Hypothalamus (tissue), 51 donors: ENCODE measurements around the gene MBD3L2B.
"Not testable (repeated sequence)": the region's sequence is repeated elsewhere in the genome, so short reads cannot be mapped to it uniquely, and the experiment has no call there.

Experiments
- DNase-seq, 51 donors: peaks; one replicate each; lab custom pipeline; 2025; lab: John Stamatoyannopoulos, UW

The MBD3L2B gene

GRCh38 chr19:7021331-7021730 is at the start of gene MBD3L2B:
Gene MBD3L2B (minus strand): TSS chr19:7021431. CDS start chr19:7021397, 34 bp downstream.
- DNase-seq, result not testable (repeated sequence)

GRCh38 chr19:7069904-7070226 is 48.6 kb upstream of the MBD3L2B start:
- no peak for DNase-seq

- peak; percentile 65 to 100 (median 96) for DNase-seq
These were observed 48.0 kb upstream of the MBD3L2B start, which contains the start of gene ZNF557 for GRCh38 chr19:7069042-7069903. Gene ZNF557 (plus strand): TSS chr19:7069703. CDS start chr19:7075075, 5,372 bp downstream.

GRCh38 chr19:7068599-7068998 is 47.4 kb upstream of the MBD3L2B start:
- no peak for DNase-seq

GRCh38 chr19:7067716-7068115 is 46.5 kb upstream of the MBD3L2B start:
- DNase-seq, result no peak

- DNase-seq, result peak in 2 of 51 donors; percentile 0 to 2
These were observed 45.9 kb upstream of the MBD3L2B start for GRCh38 chr19:7067122-7067521.

GRCh38 chr19:7063764-7064418 is 42.7 kb upstream of the MBD3L2B start:
- no peak for DNase-seq

- DNase-seq, result no peak
These were observed 42.1 kb upstream of the MBD3L2B start for GRCh38 chr19:7063339-7063738.

- not testable (repeated sequence) for DNase-seq
These were observed 38.7 kb upstream of the MBD3L2B start for GRCh38 chr19:7059977-7060376.

GRCh38 chr19:7058576-7058975 is 37.3 kb upstream of the MBD3L2B start, which contains the start of gene MBD3L3:
Gene MBD3L3 (minus strand): TSS chr19:7058676. CDS start chr19:7058605, 71 bp downstream.
- not testable (repeated sequence) for DNase-seq

GRCh38 chr19:7056371-7056770 is 35.1 kb upstream of the MBD3L2B start:
- DNase-seq, result not testable (repeated sequence)

GRCh38 chr19:7055679-7056078 is 34.4 kb upstream of the MBD3L2B start:
- DNase-seq, result not testable (repeated sequence)

- DNase-seq, result not testable (repeated sequence)
These were observed 33.6 kb upstream of the MBD3L2B start for GRCh38 chr19:7054635-7055368.

- not testable (repeated sequence) for DNase-seq
These were observed 31.7 kb upstream of the MBD3L2B start for GRCh38 chr19:7052896-7053295.

- not testable (repeated sequence) for DNase-seq
These were observed 30.2 kb upstream of the MBD3L2B start for GRCh38 chr19:7051421-7051820.

- not testable (repeated sequence) for DNase-seq
These were observed 27.8 kb upstream of the MBD3L2B start, which contains the start of gene MBD3L2 for GRCh38 chr19:7049021-7049420. Gene MBD3L2 (plus strand): TSS chr19:7049321. CDS start chr19:7049374, 53 bp downstream.

- DNase-seq, result not testable (repeated sequence)
These were observed 20.3 kb upstream of the MBD3L2B start for GRCh38 chr19:7041563-7041962.

- not testable (repeated sequence) for DNase-seq
These were observed 18.8 kb upstream of the MBD3L2B start, which contains the start of gene MBD3L4 for GRCh38 chr19:7040079-7040478. Gene MBD3L4 (minus strand): TSS chr19:7040179. CDS start chr19:7040144, 35 bp downstream.

GRCh38 chr19:7030278-7030677 is 9.0 kb upstream of the MBD3L2B start, which contains the start of gene MBD3L5:
Gene MBD3L5 (plus strand): TSS chr19:7030578. CDS start chr19:7030612, 34 bp downstream.
- DNase-seq, result not testable (repeated sequence)

- DNase-seq, result not testable (repeated sequence)
These were observed 7.6 kb upstream of the MBD3L2B start for GRCh38 chr19:7028790-7029189.
